SU-DHL-6 (cell line): ENCODE measurements around the gene OR10A5.
"Not testable (repeated sequence)": the region's sequence is repeated elsewhere in the genome, so short reads cannot be mapped to it uniquely, and the experiment has no call there.

Source experiments
- H2AFZ ChIP-seq: fragments of 200-600 bp; sonication (generic); 2 replicates; pipeline ENCODE4 v1.6.1; 2014; ENCODE audit warnings: low read depth, mild to moderate bottlenecking, moderate library complexity, mixed read lengths, antibody characterized with exemption, low read length; ENCODE audit not compliant: severe bottlenecking
- H3F3A ChIP-seq: fragments of 200-600 bp; shearing (Covaris generic); 2 replicates; pipeline ENCODE4 v1.6.0; 2016; ENCODE audit warnings: antibody characterized with exemption, mild to moderate bottlenecking; ENCODE audit not compliant: insufficient read depth
- H3K27ac ChIP-seq: fragments of 200-600 bp; sonication (generic); 2 replicates; pipeline ENCODE4 v1.5.1; 2016; ENCODE audit warnings: low read depth, mild to moderate bottlenecking, low read length, moderate library complexity, mixed read lengths
- H3K27me3 ChIP-seq: fragments of 200-600 bp; sonication (generic), shearing (Covaris generic); 2 replicates; pipeline ENCODE4 v1.6.0; 2014; ENCODE audit warnings: mild to moderate bottlenecking, low read length
- H3K36me3 ChIP-seq: fragments of 200-600 bp; sonication (generic); 2 replicates; pipeline ENCODE4 v1.6.1; 2014; ENCODE audit warnings: mild to moderate bottlenecking, low read length, mixed read lengths
- H3K4me2 ChIP-seq: fragments of 300-600, 200-600 bp; shearing (Covaris generic), sonication (generic); 2 replicates; pipeline ENCODE4 v1.6.0; 2014; ENCODE audit warnings: low read length, low read depth, mild to moderate bottlenecking; ENCODE audit not compliant: poor library complexity, severe bottlenecking
- H3K4me3 ChIP-seq: fragments of 200-600 bp; sonication (generic); 2 replicates; pipeline ENCODE4 v1.5.1; 2014; ENCODE audit warnings: antibody characterized with exemption, low read length, mild to moderate bottlenecking, mixed read lengths; ENCODE audit not compliant: insufficient read depth, poor library complexity, severe bottlenecking
- H3K79me2 ChIP-seq: fragments of 200-600 bp; sonication (generic); 2 replicates; pipeline ENCODE4 v1.6.1; 2014; ENCODE audit warnings: mild to moderate bottlenecking, low read length, moderate library complexity; ENCODE audit not compliant: insufficient read depth
- H3K9ac ChIP-seq: fragments of 200-600 bp; sonication (generic); 2 replicates; pipeline ENCODE4 v1.7.0; 2014; ENCODE audit warnings: mild to moderate bottlenecking, low read length
- H3K9me2 ChIP-seq: fragments of 200-600 bp; sonication (generic); replicated peaks from 2 replicates; pipeline ENCODE4 v1.6.1; 2014; ENCODE audit warnings: low read length; ENCODE audit not compliant: insufficient read depth
- H3K9me3 ChIP-seq: fragments of 200-600 bp; sonication (generic); 2 replicates; pipeline ENCODE4 v1.6.1; 2014; ENCODE audit warnings: low read length, mixed read lengths; ENCODE audit not compliant: insufficient read depth
- H4K20me1 ChIP-seq: fragments of 200-600 bp; sonication (generic); 2 replicates; pipeline ENCODE4 v1.6.1; 2014; ENCODE audit warnings: low read depth, mild to moderate bottlenecking, antibody characterized with exemption, low read length, moderate library complexity, mixed read lengths
- CTCF ChIP-seq: fragments of 200-600 bp; sonication (generic); IDR thresholded peaks from one replicate; pipeline ENCODE4 v1.5.1; 2017; ENCODE audit warnings: antibody characterized with exemption, mild to moderate bottlenecking, low read length, moderate library complexity; ENCODE audit not compliant: insufficient read depth, poor library complexity, severe bottlenecking
- EZH2phosphoT487 ChIP-seq: fragments of 200-600 bp; sonication (generic), shearing (Covaris generic); conservative IDR thresholded peaks from 2 replicates; pipeline ENCODE4 v1.6.1; 2018; ENCODE audit warnings: mild to moderate bottlenecking, antibody characterized with exemption, low read length, moderate library complexity, mixed read lengths

OR10A5 gene

GRCh38 chr11:6843670-6844069 is 1.8 kb upstream of the OR10A5 start:
- Histone ChIP-seq H2AFZ (no peak overlapping the region), H3K9me2 (no peaks in the 10 kb centered on the region), H3K27ac (no peak overlapping the region), H3K36me3 (no peaks in the 10 kb centered on the region), H3K4me2 (no peak overlapping the region), H3K4me3 (no peak overlapping the region), H4K20me1 (0 out of 2 replicates have a peak, but pooled peaks cover 4% of the 10 kb centered on the region), H3K79me2 (no peaks in the 10 kb centered on the region), H3K9me3 (no peaks in the 10 kb centered on the region), H3K27me3 (no peaks in the 10 kb centered on the region; the same call in 1 of the 2 replicates), H3F3A (no peaks in the 10 kb centered on the region), H3K9ac (no peak overlapping the region)
- TF ChIP-seq EZH2phosphoT487 = no peak
- TF ChIP-seq CTCF = no peak

GRCh38 chr11:6844356-6844755 is 1.1 kb upstream of the OR10A5 start:
- Histone ChIP-seq H3K9me3 (no peaks in the 10 kb centered on the region), H4K20me1 (0 out of 2 replicates have a peak, but pooled peaks cover 4% of the 10 kb centered on the region), H3K9me2 (no peaks in the 10 kb centered on the region), H3F3A (no peaks in the 10 kb centered on the region), H3K27ac (no peak overlapping the region), H3K9ac (no peak overlapping the region), H3K4me3 (no peak overlapping the region), H3K27me3 (no peaks in the 10 kb centered on the region; the same call in 1 of the 2 replicates), H2AFZ (no peak overlapping the region), H3K79me2 (no peaks in the 10 kb centered on the region), H3K4me2 (no peak overlapping the region), H3K36me3 (no peaks in the 10 kb centered on the region)
- TF ChIP-seq CTCF = no peak
- no peak for TF ChIP-seq EZH2phosphoT487

GRCh38 chr11:6850526-6850925 is 5.0 kb downstream of the OR10A5 start:
- Histone ChIP-seq H3K9me3 (peaks cover 12% of the 10 kb centered on the region; the same call in 1 of the 2 replicates), H3K9me2 (no peaks in the 10 kb centered on the region), H3K4me2 (no peak overlapping the region), H3K4me3 (no peak overlapping the region), H3K36me3 (no peaks in the 10 kb centered on the region), H2AFZ (no peak overlapping the region), H3K79me2 (no peaks in the 10 kb centered on the region), H3K9ac (no peak overlapping the region), H3F3A (no peaks in the 10 kb centered on the region), H3K27ac (no peak overlapping the region), H3K27me3 (no peaks in the 10 kb centered on the region), H4K20me1 (no peaks in the 10 kb centered on the region)
- TF ChIP-seq EZH2phosphoT487 (no peak), CTCF (no peak)

GRCh38 chr11:6854801-6855200 is 9.3 kb downstream of the OR10A5 start:
- H3K27me3 ChIP-seq, H3F3A ChIP-seq, H4K20me1 ChIP-seq, H3K4me3 ChIP-seq, H3K36me3 ChIP-seq, H2AFZ ChIP-seq, H3K4me2 ChIP-seq, H3K9me2 ChIP-seq, H3K79me2 ChIP-seq, H3K9ac ChIP-seq, H3K27ac ChIP-seq: not testable (repeated sequence)
- H3K9me3 ChIP-seq = peaks cover 12% of the 10 kb centered on the region; the same call in 1 of the 2 replicates
